ENCODE data around the gene CDKAL1. TPM values are rescaled to one million over a fixed set of nuclear protein-coding genes. Genes with fewer than 3 reads are reported as not detected.

CDKAL1 gene
- total and polyA plus RNA-seq, 4 donors: 2.0 to 12.9 (median 6.7) TPM

GRCh38 chr6:20965276-20965675, 431.0 kb downstream of the CDKAL1 start:
- H3K27me3 ChIP-seq (ENCODE audit: control insufficient read depth in 4 of 4, insufficient read depth in 4 of 4, low read length in 3 of 4): no peaks in the 10 kb centered on the region
- no peaks in the 10 kb centered on the region for H3K9me3 ChIP-seq (ENCODE audit: control insufficient read depth in 4 of 4, low read length in 3 of 4)
- TF ChIP-seq ATF3 (IDR thresholded peaks at IDR 0.05) (no peak), NR2F2 (IDR thresholded peaks at IDR 0.05) (no peak), ZBTB33 (IDR thresholded peaks at IDR 0.05) (no peak), FOXA1 (IDR thresholded peaks at IDR 0.05) (no peak), HNF4G (IDR thresholded peaks at IDR 0.05) (no peak), RAD21 (IDR thresholded peaks at IDR 0.05) (no peak), HNF4A (conservative IDR thresholded peaks at IDR 0.05) (no peak), YY1 (IDR thresholded peaks at IDR 0.05) (no peak), TAF1 (conservative IDR thresholded peaks at IDR 0.05) (no peak), JUND (IDR thresholded peaks at IDR 0.05) (no peak), GABPA (IDR thresholded peaks at IDR 0.05 in 1 of 2, conservative IDR thresholded peaks at IDR 0.05 in 1 of 2) (no peak), SP1 (IDR thresholded peaks at IDR 0.05) (no peak), EGR1 (IDR thresholded peaks at IDR 0.05; ENCODE audit: low read depth in 2 of 2) (no peak), FOXA2 (IDR thresholded peaks at IDR 0.05) (no peak), RXRA (IDR thresholded peaks at IDR 0.05) (no peak)
- TF ChIP-seq, protein P1, sequence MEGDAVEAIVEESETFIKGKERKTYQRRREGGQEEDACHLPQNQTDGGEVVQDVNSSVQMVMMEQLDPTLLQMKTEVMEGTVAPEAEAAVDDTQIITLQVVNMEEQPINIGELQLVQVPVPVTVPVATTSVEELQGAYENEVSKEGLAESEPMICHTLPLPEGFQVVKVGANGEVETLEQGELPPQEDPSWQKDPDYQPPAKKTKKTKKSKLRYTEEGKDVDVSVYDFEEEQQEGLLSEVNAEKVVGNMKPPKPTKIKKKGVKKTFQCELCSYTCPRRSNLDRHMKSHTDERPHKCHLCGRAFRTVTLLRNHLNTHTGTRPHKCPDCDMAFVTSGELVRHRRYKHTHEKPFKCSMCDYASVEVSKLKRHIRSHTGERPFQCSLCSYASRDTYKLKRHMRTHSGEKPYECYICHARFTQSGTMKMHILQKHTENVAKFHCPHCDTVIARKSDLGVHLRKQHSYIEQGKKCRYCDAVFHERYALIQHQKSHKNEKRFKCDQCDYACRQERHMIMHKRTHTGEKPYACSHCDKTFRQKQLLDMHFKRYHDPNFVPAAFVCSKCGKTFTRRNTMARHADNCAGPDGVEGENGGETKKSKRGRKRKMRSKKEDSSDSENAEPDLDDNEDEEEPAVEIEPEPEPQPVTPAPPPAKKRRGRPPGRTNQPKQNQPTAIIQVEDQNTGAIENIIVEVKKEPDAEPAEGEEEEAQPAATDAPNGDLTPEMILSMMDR (IDR thresholded peaks at IDR 0.05; ENCODE audit: low read depth, low read length, missing input control): no peak
- TF ChIP-seq, protein P2, sequence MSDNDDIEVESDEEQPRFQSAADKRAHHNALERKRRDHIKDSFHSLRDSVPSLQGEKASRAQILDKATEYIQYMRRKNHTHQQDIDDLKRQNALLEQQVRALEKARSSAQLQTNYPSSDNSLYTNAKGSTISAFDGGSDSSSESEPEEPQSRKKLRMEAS (IDR thresholded peaks at IDR 0.05): no peak
- TF ChIP-seq, protein P3, sequence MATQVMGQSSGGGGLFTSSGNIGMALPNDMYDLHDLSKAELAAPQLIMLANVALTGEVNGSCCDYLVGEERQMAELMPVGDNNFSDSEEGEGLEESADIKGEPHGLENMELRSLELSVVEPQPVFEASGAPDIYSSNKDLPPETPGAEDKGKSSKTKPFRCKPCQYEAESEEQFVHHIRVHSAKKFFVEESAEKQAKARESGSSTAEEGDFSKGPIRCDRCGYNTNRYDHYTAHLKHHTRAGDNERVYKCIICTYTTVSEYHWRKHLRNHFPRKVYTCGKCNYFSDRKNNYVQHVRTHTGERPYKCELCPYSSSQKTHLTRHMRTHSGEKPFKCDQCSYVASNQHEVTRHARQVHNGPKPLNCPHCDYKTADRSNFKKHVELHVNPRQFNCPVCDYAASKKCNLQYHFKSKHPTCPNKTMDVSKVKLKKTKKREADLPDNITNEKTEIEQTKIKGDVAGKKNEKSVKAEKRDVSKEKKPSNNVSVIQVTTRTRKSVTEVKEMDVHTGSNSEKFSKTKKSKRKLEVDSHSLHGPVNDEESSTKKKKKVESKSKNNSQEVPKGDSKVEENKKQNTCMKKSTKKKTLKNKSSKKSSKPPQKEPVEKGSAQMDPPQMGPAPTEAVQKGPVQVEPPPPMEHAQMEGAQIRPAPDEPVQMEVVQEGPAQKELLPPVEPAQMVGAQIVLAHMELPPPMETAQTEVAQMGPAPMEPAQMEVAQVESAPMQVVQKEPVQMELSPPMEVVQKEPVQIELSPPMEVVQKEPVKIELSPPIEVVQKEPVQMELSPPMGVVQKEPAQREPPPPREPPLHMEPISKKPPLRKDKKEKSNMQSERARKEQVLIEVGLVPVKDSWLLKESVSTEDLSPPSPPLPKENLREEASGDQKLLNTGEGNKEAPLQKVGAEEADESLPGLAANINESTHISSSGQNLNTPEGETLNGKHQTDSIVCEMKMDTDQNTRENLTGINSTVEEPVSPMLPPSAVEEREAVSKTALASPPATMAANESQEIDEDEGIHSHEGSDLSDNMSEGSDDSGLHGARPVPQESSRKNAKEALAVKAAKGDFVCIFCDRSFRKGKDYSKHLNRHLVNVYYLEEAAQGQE (IDR thresholded peaks at IDR 0.05): no peak
- H3K27ac ChIP-seq (ENCODE audit: low read depth in 1 of 2, low read length in 2 of 2): no peak overlapping the region
- DNase-seq (ENCODE audit: low spot score): no peak
- no peaks in the 10 kb centered on the region for H3K36me3 ChIP-seq (ENCODE audit: control insufficient read depth in 4 of 4, insufficient read depth in 3 of 4, low read depth in 1 of 4, low read length in 3 of 4)
- no peaks in the 10 kb centered on the region for H3K4me1 ChIP-seq (ENCODE audit: control insufficient read depth in 4 of 4, insufficient read depth in 4 of 4, low read length in 3 of 4)
- H3K9ac ChIP-seq (ENCODE audit: low read depth in 1 of 2, low read length in 2 of 2): no peak overlapping the region
- no peak overlapping the region for H3K4me3 ChIP-seq (ENCODE audit: low read depth in 1 of 3, low read length in 3 of 3)
- 87% methylated on average over 2 of the region's 2 CpGs for WGBS

Data from liver (tissue), 9 donors.